ENCODE measurements around the gene FOXP1.

FOXP1 gene

DNA sequence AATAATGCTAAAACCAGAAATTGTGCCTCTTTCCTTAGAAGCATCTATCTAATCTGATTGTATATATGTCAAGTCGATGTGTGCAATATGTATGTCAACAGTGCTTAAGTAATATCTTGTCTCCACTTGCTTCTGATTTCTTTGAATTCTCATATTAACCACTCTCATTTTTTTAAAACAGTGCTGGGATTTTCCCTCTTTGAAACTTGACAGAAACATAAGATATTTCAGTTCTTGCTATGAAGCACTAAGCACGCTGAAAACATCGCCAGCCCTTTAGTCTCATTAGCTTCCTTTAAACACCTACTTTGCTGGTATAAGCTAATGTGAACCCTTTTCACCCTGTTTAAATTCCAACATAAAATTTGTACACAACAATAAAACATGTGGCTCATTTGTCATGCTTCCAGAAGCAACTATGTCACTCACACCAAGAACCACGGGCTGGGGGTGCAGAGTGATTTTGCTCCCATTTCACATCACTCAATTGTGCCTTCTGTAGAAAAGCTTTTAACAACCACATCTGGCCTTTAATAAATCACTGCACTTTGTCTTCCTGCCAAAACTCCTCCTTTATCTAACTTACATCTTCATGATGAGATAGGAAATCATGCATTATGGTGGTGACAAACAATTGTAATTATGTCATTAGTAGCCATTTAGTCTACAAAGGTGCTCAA is 185.2 kb downstream of the FOXP1 start:
- no peak for DNase-seq (ENCODE audit: low read depth in 2 of 2)

DNA sequence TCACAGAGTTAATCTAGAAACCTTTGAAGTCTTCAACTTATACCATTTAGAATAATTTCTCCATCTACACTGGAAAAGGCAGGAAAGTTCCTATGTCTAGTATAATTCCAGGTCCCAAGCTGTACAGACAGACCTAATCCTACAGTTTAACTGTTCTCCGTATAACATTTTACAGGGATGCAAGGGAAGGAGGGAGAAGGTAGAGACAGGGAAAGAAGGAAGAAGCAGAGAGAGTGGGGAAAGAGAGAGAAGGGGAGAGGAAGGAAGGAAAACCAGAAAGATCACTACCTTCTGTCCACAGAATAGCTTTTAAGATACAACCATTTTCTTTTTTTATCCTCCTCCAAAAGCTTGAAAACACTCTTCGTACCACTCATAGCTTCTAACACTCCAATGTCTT is 185.8 kb downstream of the FOXP1 start:
- no peak for DNase-seq (ENCODE audit: low read depth in 2 of 2)

DNA sequence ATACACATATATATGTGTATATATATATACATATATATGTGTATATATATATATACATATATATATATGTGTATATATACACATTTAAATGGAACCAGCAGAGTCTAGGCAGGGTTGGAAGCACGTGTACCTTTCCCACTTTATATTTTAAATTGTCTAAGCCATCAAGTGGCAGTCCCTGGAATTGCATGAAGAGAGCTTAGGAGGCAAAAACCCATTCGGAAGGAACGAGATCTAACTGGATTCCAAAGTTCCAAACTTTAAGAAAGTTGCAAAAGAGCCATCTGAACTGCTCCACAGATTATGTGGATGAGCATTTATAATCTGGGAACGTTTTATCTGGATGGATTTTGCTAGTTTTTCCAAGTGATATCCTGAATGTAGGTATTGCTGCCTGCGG is 186.5 kb downstream of the FOXP1 start:
- no peak for DNase-seq (ENCODE audit: low read depth in 2 of 2)

DNA sequence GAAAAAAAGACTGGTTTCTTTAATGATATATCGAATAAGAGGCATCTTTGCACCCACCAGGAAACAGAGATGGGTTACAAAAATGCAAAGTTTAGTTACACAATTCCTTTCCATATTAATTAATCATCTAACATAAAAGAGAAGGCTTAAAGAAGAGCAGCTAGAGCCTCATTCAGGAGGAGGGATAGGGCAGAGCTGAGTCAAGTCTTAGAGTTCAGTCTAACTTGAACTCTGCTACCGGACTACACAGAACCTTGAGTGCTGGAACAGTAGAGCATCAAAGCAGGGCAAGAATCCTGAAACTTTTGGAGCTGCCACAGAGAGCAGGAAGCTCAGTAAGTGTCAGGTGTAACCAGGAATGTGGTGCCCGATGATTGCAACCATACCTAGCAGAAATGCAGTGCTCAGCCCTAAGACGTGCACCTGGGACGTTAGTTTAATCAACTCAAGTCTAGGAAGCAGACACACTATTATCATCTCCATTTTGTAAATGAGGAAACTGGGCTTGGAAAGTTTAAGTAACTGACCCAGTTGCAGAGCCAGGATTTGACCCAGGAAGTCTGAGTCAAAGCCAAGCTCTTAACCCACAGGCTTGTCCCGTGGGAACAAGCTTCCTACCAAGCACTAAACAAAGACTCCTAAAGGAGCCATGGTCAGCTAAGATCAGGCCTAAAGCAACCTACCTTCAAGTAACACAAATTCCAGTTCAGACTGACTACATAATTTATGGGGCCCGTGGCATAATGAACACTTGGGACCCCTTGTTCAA is 187.4 kb downstream of the FOXP1 start:
- DNase-seq (ENCODE audit: low read depth in 2 of 2) = no peak

DNA sequence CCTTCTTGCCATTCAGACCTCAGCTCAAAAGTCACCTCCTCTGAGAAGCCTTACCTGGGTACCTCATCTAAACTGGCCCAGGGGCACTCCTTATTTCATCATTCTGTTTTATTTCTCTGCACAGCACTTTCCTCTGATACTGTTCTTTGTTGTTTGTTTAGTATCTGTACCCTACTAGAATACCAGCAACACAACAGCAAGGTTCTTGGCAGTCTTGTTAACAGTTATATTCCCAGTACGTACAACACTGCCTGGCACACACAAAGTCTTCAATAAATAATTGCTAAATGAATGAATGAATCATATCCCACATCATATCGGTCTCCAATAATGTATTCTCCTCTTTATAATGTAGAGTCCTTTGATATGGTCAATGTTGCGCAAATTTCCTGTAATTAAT is 188.1 kb downstream of the FOXP1 start:
- DNase-seq (ENCODE audit: low read depth in 2 of 2) = no peak

DNA sequence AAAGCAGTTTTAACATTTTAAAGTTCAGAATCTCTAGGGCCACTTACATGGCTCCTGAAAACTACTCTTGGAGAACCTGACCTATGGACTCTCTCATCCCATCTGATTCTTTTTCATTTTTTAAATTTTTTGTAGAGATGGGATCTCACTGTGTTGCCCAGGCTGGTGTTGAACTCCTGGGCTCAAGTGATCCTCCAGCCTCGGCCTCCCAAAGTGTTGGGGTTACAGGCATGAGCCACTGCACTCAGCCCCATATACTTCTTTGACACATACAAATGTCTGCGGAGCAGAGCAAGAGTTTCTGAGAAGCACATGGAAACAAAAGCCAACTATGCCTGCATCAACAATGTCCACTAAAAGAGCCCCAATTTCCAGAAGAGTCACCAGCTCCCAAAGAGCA is 189.8 kb downstream of the FOXP1 start:
- no peak for DNase-seq (ENCODE audit: low read depth in 2 of 2)

DNA sequence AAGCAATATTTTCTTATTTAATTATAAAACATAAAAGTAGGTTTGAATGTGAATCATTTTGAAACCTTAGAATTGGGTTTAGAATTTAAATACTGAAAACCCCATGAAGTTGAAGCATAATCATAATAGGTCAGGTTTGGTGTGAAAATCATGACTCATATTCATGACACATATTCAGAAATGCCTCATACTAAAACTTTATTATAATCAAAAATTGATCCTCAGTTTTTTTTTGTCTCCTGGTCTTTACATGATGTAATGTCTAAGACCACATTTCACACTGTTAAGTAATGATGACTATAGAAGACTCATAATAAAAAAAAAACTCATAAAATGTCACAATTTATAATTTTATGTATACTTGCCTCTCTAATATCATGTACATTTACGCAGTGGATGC is 190.4 kb downstream of the FOXP1 start:
- no peak for DNase-seq (ENCODE audit: low read depth in 2 of 2)

DNA sequence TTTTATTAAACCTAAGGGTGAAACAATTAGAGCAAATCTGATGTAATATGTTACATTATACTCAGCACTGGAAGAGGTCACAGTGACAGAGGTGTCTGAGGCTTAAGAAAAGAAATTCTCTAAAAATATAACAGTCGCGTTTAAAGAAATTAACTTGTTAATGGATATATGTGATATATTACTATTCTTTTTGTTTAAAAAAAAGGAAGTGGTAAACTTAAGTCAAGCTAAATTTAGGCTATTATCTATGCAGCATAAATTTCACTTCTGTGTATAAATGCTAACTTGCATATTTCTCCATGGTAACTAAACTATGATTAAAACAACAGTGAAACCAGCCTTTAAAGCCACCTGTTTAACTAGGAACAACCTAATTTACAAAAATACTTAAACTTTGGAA is 191.3 kb downstream of the FOXP1 start:
- no peak for DNase-seq (ENCODE audit: low read depth in 2 of 2)

DNA sequence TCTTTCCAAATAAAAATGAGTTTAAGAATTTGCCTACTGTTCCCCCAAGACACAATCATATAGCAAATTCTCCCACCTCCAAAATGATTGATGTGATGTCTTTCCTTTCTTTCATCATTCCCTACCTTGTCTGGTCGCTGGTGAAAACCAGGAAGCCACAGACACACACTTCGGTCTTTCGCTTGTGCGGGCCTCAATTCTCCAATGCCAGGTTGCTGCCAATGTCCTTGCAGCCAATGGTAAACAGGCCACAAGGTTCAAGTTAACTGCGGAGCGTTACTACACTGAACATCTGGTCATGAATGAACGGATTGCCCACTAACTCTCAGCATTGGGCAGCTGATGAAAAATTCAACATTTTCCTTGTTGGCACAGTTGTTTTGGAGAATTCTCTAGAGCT is 192.2 kb downstream of the FOXP1 start:
- no peak for DNase-seq (ENCODE audit: low read depth in 2 of 2)

DNA sequence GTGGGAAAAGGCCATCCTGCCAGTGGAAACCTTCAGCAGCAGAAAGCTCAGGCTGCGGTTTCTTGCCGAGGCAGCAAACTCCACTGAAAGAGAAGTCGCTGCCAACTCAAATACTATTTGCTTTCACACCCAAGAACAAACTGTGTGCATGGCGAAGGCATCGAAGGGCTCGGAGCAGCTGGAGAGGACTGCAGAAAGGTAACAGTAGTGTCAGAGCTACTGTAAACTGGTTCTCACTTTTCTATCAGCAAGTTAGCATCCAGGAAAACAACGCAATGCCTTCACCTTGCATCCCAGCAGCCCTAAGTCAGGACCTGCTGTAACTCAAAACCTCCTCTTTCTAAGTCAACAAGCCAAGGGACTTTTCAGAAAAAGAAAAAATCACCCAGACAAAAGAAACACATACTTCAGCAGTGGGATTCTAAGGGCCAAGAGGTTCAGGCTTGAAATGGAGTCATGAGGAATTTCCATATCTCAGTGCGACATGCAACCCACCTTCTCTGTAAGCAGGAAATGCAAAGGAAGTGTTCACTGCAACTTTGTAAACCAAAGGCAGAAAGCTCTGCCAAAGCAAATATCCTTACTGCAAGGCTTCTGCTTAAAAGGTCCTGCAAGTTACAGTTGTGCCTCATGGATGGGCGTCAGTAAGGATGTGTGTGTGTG is 193.5 kb downstream of the FOXP1 start:
- no peak for DNase-seq (ENCODE audit: low read depth in 2 of 2)

DNA sequence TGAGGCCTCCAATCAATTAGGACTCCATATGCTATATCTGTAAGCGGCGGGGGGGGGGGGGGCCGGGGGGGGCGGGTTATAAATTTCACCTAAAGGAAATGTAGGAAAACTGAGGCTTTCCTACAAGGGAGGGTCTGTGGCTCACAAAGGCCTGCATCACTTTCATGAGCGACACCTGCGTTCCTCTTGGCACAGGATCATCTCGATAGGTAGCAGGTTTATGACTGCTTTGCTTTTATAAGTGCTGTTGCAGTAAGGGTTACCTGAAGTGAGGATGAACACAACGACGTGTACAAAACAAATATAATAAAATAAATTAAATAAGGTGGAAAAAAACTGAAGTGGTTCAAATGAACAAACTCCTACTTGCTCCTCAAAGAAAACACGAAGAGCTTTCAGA is 194.3 kb downstream of the FOXP1 start:
- no peak for DNase-seq (ENCODE audit: low read depth in 2 of 2)

DNA sequence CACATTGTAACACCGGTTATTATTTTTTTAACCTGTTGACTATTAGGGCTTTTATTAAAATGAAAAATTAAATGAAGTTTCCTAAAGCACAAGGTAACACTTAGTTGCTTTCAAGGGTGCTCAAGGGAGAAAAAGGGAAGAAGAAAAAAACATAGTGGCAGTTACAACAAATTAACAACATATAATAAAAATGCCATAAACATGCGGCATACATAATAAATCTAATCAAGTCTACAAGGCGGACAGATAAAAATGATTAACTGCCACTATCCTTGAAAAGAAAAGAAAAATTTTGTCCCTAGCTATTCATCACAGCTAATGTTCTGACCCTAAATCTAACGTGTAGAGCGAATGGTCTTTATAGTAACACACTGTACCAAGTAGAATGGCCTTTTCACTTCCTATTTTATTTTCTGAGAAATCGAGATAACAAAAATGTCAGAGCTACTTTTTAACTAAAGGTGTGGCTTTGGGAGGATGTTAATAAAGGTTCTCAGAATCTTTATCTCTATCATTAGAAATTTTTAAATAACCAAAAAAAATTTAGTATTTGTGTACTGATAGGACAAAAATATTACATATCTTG is 194.9 kb downstream of the FOXP1 start:
- no peak for DNase-seq (ENCODE audit: low read depth in 2 of 2)

DNA sequence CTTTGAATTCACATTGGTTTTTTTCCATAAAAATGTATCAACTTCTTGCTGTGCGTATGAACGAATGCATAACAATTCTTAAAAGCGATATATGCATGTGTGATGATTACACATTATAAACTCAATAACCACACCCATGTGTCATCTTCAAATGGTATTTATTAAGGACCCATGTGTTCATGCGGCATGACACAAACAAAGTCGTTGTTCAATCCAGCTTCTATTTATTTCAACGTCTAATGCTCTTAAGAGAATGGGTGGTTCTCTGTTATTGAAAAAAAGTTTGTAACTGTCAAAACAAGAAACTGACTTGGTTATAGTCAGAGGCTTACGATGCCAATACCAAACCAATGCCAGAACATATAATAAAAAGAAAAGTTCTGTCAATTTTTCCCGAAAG is 195.9 kb downstream of the FOXP1 start:
- DNase-seq (ENCODE audit: low read depth in 2 of 2) = no peak

DNA sequence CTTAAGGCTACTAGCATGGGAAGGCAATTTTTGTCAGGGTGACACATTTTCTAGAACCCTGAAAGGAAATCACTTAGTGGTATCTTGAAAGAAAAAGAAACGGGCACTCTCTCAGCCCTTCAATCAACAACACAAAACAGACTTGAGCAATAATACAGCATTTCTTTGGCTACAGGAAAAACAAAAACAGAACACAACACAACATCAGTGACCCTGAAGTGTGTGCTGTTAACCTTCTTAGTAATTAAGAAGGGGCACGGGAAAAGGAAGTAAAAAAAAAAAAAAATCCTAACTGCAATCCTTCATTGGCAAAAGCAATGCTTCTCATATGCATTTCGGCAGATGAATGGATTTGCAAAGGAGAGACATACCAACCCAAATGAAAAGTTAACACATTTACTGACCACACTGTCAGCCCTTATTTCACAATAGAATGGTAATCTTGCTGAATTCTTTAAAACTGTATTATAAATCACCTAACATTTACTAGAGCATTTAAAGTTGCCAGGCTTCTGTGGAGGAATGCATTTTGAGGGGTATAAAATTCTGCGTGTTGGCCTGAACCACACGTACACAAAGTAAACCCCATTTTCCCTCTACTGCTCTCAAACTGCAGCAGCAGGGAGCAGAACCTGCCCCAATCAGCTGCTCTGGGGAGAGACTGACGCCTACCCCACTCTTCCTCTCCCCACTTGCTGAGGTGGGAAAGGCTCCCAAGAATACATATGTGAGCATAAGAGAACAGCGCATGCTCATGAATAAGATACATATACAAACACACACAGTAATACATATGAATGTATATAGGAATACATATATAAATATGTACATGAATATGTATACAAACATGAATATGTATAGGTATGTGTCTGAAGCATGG is 198.5 kb downstream of the FOXP1 start:
- DNase-seq (ENCODE audit: low read depth in 2 of 2) = no peak

DNA sequence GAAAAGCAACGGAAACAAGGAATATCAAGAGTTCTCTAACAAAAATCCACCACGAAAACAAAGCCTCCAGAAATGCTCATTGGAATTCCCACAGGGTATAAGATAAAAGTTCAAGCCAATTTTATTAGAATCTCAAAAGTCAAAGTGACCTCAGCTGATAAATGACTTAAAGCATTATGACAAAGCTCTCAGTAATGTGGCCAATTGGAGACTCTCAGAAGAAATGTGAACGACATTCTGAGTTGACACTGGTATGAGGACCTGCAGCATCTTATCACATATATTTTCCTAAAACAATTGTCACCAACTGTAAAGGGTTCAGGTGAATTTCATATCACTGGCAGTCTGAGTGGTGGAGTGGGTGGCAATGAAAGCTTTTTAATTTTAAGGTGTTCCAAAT is 199.1 kb downstream of the FOXP1 start:
- DNase-seq (ENCODE audit: low read depth in 2 of 2) = no peak

DNA sequence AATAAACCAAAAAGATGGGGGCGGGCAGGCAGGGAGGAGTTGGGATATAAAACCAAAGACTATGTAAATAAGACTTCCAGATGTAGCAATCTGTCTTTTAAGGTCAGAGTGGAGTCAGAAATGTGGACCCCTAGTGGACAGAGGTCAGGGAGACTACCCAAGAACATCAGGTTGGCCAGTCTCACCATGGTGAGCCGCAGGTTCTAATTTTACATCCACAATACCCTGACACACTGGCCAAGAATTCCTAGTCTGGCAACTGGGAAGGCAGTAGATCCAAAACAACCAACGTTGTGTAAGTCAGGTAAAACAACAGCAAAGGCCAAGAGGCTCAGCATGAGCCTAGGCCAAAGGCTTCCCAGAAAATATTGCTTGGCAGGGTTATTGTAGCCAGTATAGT is 203.4 kb downstream of the FOXP1 start:
- DNase-seq (ENCODE audit: low read depth in 2 of 2) = no peak

DNA sequence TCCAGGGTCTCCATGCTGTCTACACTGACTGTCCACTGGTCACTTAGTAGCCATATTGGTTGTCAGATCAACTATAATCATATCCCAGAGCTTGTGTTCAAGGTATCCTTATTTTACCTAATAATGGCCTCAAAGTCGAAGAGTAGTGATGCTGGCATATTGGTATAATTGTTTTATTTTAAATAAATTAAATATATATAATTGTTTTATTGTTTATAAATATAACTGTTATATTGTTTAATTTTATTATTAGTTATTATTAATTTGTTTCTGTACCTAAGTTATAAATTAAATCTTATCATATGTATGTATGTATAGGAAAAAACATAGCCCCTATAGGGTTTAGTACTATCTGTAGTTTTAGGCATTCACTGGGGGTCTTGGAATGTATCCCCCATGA is 205.0 kb downstream of the FOXP1 start:
- DNase-seq (ENCODE audit: low read depth in 2 of 2) = no peak

DNA sequence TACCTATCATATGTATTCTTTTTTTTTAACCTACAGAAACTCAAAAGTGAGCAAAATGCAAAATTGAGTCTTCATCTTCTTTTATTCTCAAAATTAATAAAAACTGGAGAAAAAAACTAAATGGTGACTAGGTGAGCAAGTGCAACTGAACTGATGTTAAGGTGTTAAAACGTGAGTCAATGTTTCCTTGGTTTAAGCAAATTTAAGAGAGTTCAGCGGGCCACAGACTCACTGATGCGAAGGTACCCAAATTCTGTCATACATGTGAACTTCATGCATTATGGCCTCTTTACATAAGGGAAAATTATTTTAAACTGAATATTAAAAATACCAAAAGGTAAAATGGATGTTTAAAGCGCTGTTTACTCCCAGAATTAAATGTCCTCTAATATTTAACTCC is 206.6 kb downstream of the FOXP1 start:
- DNase-seq (ENCODE audit: low read depth in 2 of 2) = no peak

DNA sequence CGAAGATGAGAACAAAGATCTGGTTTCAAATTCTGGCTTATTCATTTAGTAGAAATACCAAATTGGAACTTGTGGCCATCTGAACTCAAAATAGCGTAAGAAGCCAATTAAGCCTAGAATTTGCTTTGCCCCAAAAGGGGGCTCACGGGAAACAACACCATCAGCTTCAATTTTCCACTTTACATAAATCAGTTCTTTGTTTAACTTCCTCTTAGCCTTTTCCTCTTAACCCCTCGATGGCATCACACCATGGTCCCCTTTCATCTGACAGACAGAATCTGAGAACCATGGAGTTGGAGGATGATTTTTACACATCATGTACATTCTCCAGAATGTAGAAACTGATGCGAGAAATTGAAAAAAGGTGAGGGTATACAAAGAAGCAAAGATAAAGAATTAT is 207.0 kb downstream of the FOXP1 start:
- no peak for DNase-seq (ENCODE audit: low read depth in 2 of 2)

DNA sequence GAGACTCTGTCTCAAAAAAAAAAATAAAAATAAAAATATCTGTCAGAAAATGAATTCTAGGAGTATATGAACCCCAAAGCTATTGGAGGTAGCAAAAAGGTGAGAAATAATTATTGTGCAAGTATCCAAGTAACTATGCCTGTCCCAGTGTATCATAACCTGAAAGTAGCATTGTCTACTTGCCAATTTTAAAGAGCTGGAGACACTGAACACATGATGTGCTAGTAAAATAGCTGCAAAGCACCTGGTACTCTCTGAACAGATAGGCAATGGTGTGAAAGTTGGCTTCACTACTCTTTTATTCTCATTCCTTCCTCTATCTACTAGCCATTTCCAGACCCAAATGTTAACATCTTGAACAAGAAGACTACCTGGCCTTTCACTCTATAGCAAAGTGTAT is 208.9 kb downstream of the FOXP1 start:
- DNase-seq (ENCODE audit: low read depth in 2 of 2) = no peak

DNA sequence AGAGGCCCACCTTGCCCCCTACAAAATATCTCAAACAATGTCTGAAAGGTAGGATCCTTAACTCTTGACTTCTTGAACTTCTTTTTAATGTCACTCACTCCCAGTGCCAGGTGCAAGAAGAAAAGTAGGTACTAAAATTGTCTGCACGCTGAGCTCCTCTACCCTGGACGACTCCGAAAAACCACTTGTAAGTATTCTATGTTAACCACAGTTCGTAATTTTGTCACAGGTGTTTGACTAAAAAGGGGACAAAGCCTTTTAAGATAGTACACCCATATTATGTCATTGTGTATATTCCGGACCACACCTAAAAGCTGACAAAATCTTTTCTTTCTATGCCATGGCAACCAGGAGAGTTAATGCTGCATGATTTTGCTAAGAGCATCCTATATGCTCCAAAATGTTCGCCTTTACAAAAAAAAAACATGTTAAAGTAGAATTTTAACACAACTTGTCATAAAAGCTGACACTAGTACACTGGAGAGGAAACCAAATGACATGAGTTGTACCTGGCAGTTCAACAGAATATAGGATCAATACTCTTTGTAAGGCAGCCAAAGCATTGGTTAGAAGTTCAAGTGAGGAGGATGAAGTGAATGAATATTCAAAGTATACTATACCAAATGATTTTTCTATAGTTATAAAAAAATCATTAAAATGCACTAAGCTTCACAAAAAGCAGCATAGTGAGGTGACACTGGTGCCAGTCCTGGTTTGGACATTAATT is 210.5 kb downstream of the FOXP1 start:
- no peak for DNase-seq (ENCODE audit: low read depth in 2 of 2)

Data from fibroblast of skin of left biceps (primary cell).